ENCODE measurements around the gene LARGE1.

- TF ChIP-seq, protein P1, sequence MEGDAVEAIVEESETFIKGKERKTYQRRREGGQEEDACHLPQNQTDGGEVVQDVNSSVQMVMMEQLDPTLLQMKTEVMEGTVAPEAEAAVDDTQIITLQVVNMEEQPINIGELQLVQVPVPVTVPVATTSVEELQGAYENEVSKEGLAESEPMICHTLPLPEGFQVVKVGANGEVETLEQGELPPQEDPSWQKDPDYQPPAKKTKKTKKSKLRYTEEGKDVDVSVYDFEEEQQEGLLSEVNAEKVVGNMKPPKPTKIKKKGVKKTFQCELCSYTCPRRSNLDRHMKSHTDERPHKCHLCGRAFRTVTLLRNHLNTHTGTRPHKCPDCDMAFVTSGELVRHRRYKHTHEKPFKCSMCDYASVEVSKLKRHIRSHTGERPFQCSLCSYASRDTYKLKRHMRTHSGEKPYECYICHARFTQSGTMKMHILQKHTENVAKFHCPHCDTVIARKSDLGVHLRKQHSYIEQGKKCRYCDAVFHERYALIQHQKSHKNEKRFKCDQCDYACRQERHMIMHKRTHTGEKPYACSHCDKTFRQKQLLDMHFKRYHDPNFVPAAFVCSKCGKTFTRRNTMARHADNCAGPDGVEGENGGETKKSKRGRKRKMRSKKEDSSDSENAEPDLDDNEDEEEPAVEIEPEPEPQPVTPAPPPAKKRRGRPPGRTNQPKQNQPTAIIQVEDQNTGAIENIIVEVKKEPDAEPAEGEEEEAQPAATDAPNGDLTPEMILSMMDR (IDR thresholded peaks at IDR 0.05) = no peak
- no peak for TF ChIP-seq POLR2AphosphoS5 (IDR thresholded peaks at IDR 0.05; ENCODE audit: low read depth, low read length)
- no peak for TF ChIP-seq TCF7L2 (IDR thresholded peaks at IDR 0.05; ENCODE audit: low read depth, low read length)
Measured at GRCh38 chr22:33538277-33538885, 381.9 kb downstream of the LARGE1 start.

Measured in Panc1 (cell line).